HepG2 (cell line): ENCODE measurements around the gene PEAK3. TPM values are rescaled to one million over a fixed set of nuclear protein-coding genes. Genes with fewer than 3 reads are reported as not detected.

Experiments used
- AGO2 ChIP-seq: fragments of 200-400 bp; formaldehyde crosslinking; optimal IDR thresholded peaks from 2 replicates; pipeline ENCODE3; 2017; ENCODE audit warnings: mild to moderate bottlenecking, low read depth, low read length, moderate library complexity
- CBX1 ChIP-seq: IDR thresholded peaks from one replicate; pipeline ENCODE4 v1.6.1; 2016; ENCODE audit warnings: antibody characterized with exemption, low read depth
- HNF4G ChIP-seq, 2 experiments: sonication (generic) in 1 of 2; formaldehyde crosslinking in 1 of 2; IDR thresholded peaks; 2 replicates each; pipeline versions ENCODE4 v1.4.0 to v1.6.1; 2011 to 2020; ENCODE audit warnings: borderline replicate concordance in 2 of 2, low read depth in 2 of 2, mild to moderate bottlenecking in 2 of 2, low read length in 1 of 2, missing genetic modification reagents in 1 of 2, moderate library complexity in 1 of 2
- IRF2 ChIP-seq: IDR thresholded peaks from 2 replicates; pipeline ENCODE4 v1.6.1; 2018; ENCODE audit warnings: missing genetic modification reagents, missing compliant biosample characterization
- XRCC5 ChIP-seq: fragments of 200-400 bp; formaldehyde crosslinking; optimal IDR thresholded peaks from 2 replicates; pipeline ENCODE3; 2017; ENCODE audit warnings: mild to moderate bottlenecking, low read length
- ZBTB38 ChIP-seq: sonication (generic); formaldehyde crosslinking; IDR thresholded peaks from 2 replicates; pipeline ENCODE4 v1.5.1; 2020; ENCODE audit warnings: mild to moderate bottlenecking, missing genetic modification reagents
- ZFP91 ChIP-seq: sonication (generic); formaldehyde crosslinking; IDR thresholded peaks from 2 replicates; pipeline ENCODE4 v1.9.0; 2022; ENCODE audit warnings: missing genetic modification reagents, mild to moderate bottlenecking, borderline replicate concordance
- ZNF142 ChIP-seq: sonication (generic); formaldehyde crosslinking; IDR thresholded peaks from 2 replicates; pipeline ENCODE4 v1.4.0; 2020; ENCODE audit warnings: missing genetic modification reagents
- ZNF232 ChIP-seq: sonication (generic); formaldehyde crosslinking; IDR thresholded peaks from 2 replicates; pipeline ENCODE4 v1.4.0; 2020; ENCODE audit warnings: missing genetic modification reagents, borderline replicate concordance
- ZNF546 ChIP-seq: sonication (generic); formaldehyde crosslinking; conservative IDR thresholded peaks from 2 replicates; pipeline ENCODE4 v1.8.1; 2023; ENCODE audit warnings: mild to moderate bottlenecking, missing genetic modification reagents
- ZNF646 ChIP-seq: sonication (generic); formaldehyde crosslinking; IDR thresholded peaks from 2 replicates; pipeline ENCODE4 v1.9.0; 2021; ENCODE audit warnings: mild to moderate bottlenecking, missing genetic modification reagents
- polyA plus RNA-seq, 8 experiments: library from polyadenylated mRNA; depleted of rRNA in 3 of 8; stranded (reverse) in 7 of 8; unstranded in 1 of 8; fragments of >200 nt; fragmentation: Illumina TruSeq in 4 of 8; extraction: Trizol in 4 of 8; gene quantifications; 2 replicates each; pipeline versions ENCODE4 v1.2.1 to v1.2.3, GENCODE V29; 2011 to 2016; ENCODE audit warnings: low read depth in 4 of 8, missing spikeins in 1 of 8, mixed read lengths in 1 of 8; ENCODE audit not compliant: insufficient read depth in 1 of 8
- total RNA-seq, 5 experiments: library from RNA; depleted of rRNA; stranded (reverse); fragments of >200 nt; fragmentation: Illumina TruSeq; extraction: Trizol; gene quantifications; 2 replicates each; pipeline ENCODE4 v1.2.3, GENCODE V29; 2016; ENCODE audit warnings: low read depth in 1 of 5

The PEAK3 gene
- total and polyA plus RNA-seq, 2 of the 13 experiments (the other 11 are each of a cell fraction or from before 2014, with no cell fraction given) = not detected

GRCh38 chr19:2242092-2242537 lies 39.9 kb downstream of the PEAK3 start (continued):
- TF ChIP-seq ZNF646 (CRISPR knock-in tag) (no peak), AGO2 (peak; percentile 47), CBX1 (no peak), IRF2 (CRISPR knock-in tag) (peak; percentile 44), ZBTB38 (0 out of 2 replicates have a peak, but pooled peaks have one; percentile 23), ZFP91 (CRISPR knock-in tag) (peak; percentile 59; the same call in 1 of the 2 replicates), ZNF232 (CRISPR knock-in tag) (no peak), ZNF546 (no peak), XRCC5 (peak; percentile 54), ZNF142 (CRISPR knock-in tag) (no peak), HNF4G (IDR thresholded peaks at IDR 0.05; ENCODE audit: borderline replicate concordance, low read depth, low read length) (peak; percentile 87), HNF4G (CRISPR knock-in tag; IDR thresholded peaks at IDR 0.05; ENCODE audit: borderline replicate concordance, low read depth) (peak; percentile 87; the same call in 1 of the 2 replicates)
